SK-N-SH treated with all-trans-retinoic acid at 6 μM for 48 hours (cell line): ENCODE data around the gene BCL2L13.

Experiments
- ATAC-seq: fragments of 200-7000 bp; cut with Tn5 transposase; 3 replicates; pipeline ENCODE4 v1.9.1; 2020; ENCODE audit warnings: mild to moderate bottlenecking, moderate library complexity
- ARNTL ChIP-seq: fragments of 450-650 bp; formaldehyde crosslinking; IDR thresholded peaks from 2 replicates; pipeline ENCODE4 v1.5.0; 2020; ENCODE audit warnings: low read depth, mild to moderate bottlenecking, moderate library complexity, borderline replicate concordance
- CSDC2 ChIP-seq: fragments of 250-450 bp; sonication (Bioruptor Pico); IDR thresholded peaks from 2 replicates; pipeline ENCODE4 v1.5.0; 2020; ENCODE audit warnings: mild to moderate bottlenecking, moderate library complexity
- GLIS3 ChIP-seq: fragments of 250-450 bp; sonication (Bioruptor Pico); IDR thresholded peaks from 2 replicates; pipeline ENCODE4 v1.5.0; 2020; ENCODE audit warnings: mild to moderate bottlenecking, moderate library complexity
- ISL1 ChIP-seq: fragments of 250-450 bp; sonication (Bioruptor Pico); IDR thresholded peaks from 2 replicates; pipeline ENCODE4 v2.1.2; 2022; ENCODE audit warnings: mild to moderate bottlenecking, moderate library complexity
- OSR1 ChIP-seq: fragments of 250-450 bp; sonication (Bioruptor Pico); IDR thresholded peaks from 2 replicates; pipeline ENCODE4 v1.8.0; 2022; ENCODE audit warnings: moderate library complexity, mild to moderate bottlenecking, inconsistent platforms
- PATZ1 ChIP-seq: fragments of 250-450 bp; sonication (Bioruptor Pico); IDR thresholded peaks from 2 replicates; pipeline ENCODE4 v1.8.0; 2020; ENCODE audit warnings: mild to moderate bottlenecking, moderate library complexity, borderline replicate concordance
- PPARA ChIP-seq: fragments of 250-450 bp; sonication (Bioruptor Pico); IDR thresholded peaks from 2 replicates; pipeline ENCODE4 v1.5.0; 2020; ENCODE audit warnings: mild to moderate bottlenecking, borderline replicate concordance
- RARB ChIP-seq: fragments of 250-450 bp; sonication (Bioruptor Pico); IDR thresholded peaks from 2 replicates; pipeline ENCODE4 v1.8.0; 2021; ENCODE audit warnings: mild to moderate bottlenecking, moderate library complexity
- SNAI2 ChIP-seq: fragments of 250-450 bp; sonication (Bioruptor Pico); IDR thresholded peaks from 2 replicates; pipeline ENCODE4 v1.5.0; 2020; ENCODE audit warnings: mild to moderate bottlenecking, moderate library complexity
- TCF4 ChIP-seq: fragments of 250-450 bp; sonication (Bioruptor Pico); IDR thresholded peaks from 2 replicates; pipeline ENCODE4 v1.8.0; 2021; ENCODE audit warnings: mild to moderate bottlenecking, moderate library complexity, borderline replicate concordance
- TOX ChIP-seq: fragments of 250-450 bp; sonication (Bioruptor Pico); IDR thresholded peaks from 2 replicates; pipeline ENCODE4 v1.8.0; 2021; ENCODE audit warnings: mild to moderate bottlenecking, moderate library complexity, borderline replicate concordance
- TSHZ2 ChIP-seq: fragments of 250-450 bp; sonication (Bioruptor Pico); IDR thresholded peaks from 2 replicates; pipeline ENCODE4 v1.5.0; 2020; ENCODE audit warnings: mild to moderate bottlenecking, moderate library complexity
- ZC3H10 ChIP-seq: fragments of 250-450 bp; sonication (Bioruptor Pico); IDR thresholded peaks from 2 replicates; pipeline ENCODE4 v1.5.1; 2021; ENCODE audit warnings: mild to moderate bottlenecking, moderate library complexity
- ZFP3 ChIP-seq: fragments of 250-450 bp; sonication (Bioruptor Pico); IDR thresholded peaks from 2 replicates; pipeline ENCODE4 v1.5.0; 2020; ENCODE audit warnings: mild to moderate bottlenecking, moderate library complexity
- ZFP30 ChIP-seq: fragments of 450-650 bp; formaldehyde crosslinking; IDR thresholded peaks from 2 replicates; pipeline ENCODE4 v1.5.0; 2022; ENCODE audit warnings: mild to moderate bottlenecking, moderate library complexity
- ZNF565 ChIP-seq: fragments of 450-650 bp; formaldehyde crosslinking; conservative IDR thresholded peaks from 2 replicates; pipeline ENCODE4 v1.5.0; 2020; ENCODE audit warnings: low read depth, mild to moderate bottlenecking, moderate library complexity
- ZNF70 ChIP-seq: fragments of 450-650 bp; formaldehyde crosslinking; IDR thresholded peaks from 2 replicates; pipeline ENCODE4 v1.5.0; 2020; ENCODE audit warnings: mild to moderate bottlenecking, moderate library complexity
- ZNF8 ChIP-seq: fragments of 450-650 bp; formaldehyde crosslinking; IDR thresholded peaks from 2 replicates; pipeline ENCODE4 v1.5.0; 2020; ENCODE audit warnings: mild to moderate bottlenecking, moderate library complexity
- TF ChIP-seq, protein P1 (sequence below): fragments of 250-450 bp; sonication (Bioruptor Pico); IDR thresholded peaks from 2 replicates; pipeline ENCODE4 v1.5.1; 2021; ENCODE audit warnings: mild to moderate bottlenecking, moderate library complexity
- TF ChIP-seq, protein P2 (sequence below): fragments of 250-450 bp; sonication (Bioruptor Pico); IDR thresholded peaks from 2 replicates; pipeline ENCODE4 v1.5.1; 2020; ENCODE audit warnings: low read depth, mild to moderate bottlenecking, moderate library complexity

The BCL2L13 gene

GRCh38 chr22:17705546-17705945, 67.0 kb downstream of the BCL2L13 start:
- TF ChIP-seq ISL1 (CRISPR knock-in tag) = no peak
- no peak for TF ChIP-seq ZNF8 (CRISPR knock-in tag)
- TF ChIP-seq ZNF565 = no peak
- TF ChIP-seq ZNF70 (CRISPR knock-in tag) = no peak
- no peak for TF ChIP-seq RARB (CRISPR knock-in tag)
- ATAC-seq = no peak

DNA sequence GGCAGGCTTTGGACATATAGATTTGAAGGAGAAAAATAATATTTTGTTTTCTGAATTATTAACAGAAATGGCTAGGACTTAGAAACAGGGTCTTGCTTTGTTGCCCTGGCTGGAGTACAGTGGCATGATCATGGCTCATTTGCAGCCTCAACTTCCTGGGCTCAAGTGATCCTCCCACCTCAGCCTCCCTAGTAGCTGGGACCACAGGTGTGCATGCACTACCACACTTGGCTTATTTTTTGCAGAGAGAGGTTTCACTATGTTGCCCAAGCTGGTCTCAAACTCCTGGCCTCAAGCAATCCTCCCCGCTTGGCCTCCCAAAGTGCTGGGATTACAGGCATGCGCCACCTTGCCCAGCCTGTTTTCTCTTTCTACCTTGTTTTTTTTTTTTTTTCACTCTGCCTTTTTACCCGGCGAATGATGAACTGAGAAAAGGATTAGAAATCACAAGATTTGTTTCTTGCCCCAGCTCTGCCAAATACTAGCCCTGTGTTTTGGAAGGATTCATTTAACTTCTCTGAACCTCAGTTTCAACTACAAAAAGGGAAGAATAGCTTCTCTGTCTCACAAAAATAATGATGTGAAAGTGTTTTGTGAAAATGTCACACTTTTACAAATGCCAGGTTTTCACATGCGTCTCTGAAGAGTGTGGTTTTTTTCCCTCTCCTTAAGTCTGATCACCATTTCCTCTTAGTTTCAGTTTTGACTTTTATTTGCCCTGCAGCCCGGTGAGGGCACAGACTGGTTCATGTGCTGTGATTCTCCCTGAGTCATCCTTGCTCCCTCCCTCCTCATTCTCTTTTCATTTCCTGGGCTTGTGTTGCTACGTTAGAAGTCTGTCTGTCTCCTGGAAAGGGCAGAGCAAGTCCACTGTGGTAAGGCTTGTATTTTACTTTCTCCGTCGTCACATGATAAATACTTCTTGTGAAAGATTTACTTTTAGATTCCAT, 67.7 kb downstream of the BCL2L13 start:
- peak; percentile 99 for ATAC-seq
- TF ChIP-seq, protein P1, sequence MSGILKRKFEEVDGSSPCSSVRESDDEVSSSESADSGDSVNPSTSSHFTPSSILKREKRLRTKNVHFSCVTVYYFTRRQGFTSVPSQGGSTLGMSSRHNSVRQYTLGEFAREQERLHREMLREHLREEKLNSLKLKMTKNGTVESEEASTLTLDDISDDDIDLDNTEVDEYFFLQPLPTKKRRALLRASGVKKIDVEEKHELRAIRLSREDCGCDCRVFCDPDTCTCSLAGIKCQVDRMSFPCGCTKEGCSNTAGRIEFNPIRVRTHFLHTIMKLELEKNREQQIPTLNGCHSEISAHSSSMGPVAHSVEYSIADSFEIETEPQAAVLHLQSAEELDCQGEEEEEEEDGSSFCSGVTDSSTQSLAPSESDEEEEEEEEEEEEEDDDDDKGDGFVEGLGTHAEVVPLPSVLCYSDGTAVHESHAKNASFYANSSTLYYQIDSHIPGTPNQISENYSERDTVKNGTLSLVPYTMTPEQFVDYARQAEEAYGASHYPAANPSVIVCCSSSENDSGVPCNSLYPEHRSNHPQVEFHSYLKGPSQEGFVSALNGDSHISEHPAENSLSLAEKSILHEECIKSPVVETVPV (CRISPR knock-in tag) = no peak
- TF ChIP-seq ZFP3 (CRISPR knock-in tag) = peak; percentile 97
- TF ChIP-seq, all 23 proteins: peak for 1

DNA sequence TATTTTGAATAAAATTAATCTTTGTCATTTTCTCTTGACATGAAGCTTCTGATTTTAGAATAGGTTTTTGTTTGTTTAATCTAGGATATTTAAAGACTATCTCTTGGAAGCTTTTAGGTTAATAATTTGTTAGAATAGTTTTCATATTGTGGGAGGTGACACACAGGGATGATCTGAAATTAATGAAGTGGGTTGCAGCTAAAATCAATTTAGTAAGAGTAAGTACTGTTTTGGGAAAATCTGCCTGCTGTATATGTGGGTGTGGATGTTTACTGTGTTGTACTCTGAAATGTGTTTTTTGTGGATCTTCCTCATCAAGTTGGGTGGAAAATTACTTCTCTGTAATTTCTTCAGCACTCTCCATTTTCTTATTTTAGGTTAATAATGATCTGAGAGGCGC, 68.4 kb downstream of the BCL2L13 start:
- peak; percentile 18; the same call in 2 of the 3 replicates for ATAC-seq
- no peak for TF ChIP-seq OSR1 (CRISPR knock-in tag)
- TF ChIP-seq TCF4 (CRISPR knock-in tag) = no peak
- TF ChIP-seq TSHZ2 = no peak
- no peak for TF ChIP-seq TOX (CRISPR knock-in tag)
- peak; percentile 43; the same call in 1 of the 2 replicates for TF ChIP-seq ISL1 (CRISPR knock-in tag)
- TF ChIP-seq ZFP30 (CRISPR knock-in tag) = no peak
- no peak for TF ChIP-seq CSDC2

DNA sequence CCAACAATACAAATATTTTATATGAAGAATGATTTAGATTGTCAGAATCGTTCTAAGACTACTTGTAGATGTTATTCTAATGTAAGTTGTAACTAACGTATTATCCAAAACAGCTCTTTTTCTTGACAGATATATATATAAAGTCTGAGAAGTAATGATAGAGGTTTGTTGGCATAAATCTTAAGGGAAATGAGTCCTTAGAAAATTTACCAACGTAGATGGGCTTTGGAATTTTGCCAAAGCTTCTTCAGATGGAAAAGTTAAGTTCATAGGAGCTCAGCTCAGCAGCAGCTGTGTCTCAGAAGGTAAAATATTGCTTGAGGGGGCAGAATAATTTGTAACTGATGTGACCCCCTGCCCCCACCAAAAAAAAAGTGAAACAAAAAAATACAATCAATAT, 69.0 kb downstream of the BCL2L13 start:
- peak; percentile 4; the same call in 1 of the 3 replicates for ATAC-seq
- TF ChIP-seq TSHZ2 (no peak), TOX (CRISPR knock-in tag) (no peak), RARB (CRISPR knock-in tag) (no peak), PPARA (CRISPR knock-in tag) (no peak), ARNTL (CRISPR knock-in tag) (no peak), ZNF70 (CRISPR knock-in tag) (no peak), TCF4 (CRISPR knock-in tag) (no peak), SNAI2 (CRISPR knock-in tag) (no peak), ZFP3 (CRISPR knock-in tag) (no peak), ZFP30 (CRISPR knock-in tag) (no peak), GLIS3 (CRISPR knock-in tag) (no peak), ZC3H10 (CRISPR knock-in tag) (no peak), PATZ1 (CRISPR knock-in tag) (no peak), OSR1 (CRISPR knock-in tag) (no peak)
- TF ChIP-seq, protein P2, sequence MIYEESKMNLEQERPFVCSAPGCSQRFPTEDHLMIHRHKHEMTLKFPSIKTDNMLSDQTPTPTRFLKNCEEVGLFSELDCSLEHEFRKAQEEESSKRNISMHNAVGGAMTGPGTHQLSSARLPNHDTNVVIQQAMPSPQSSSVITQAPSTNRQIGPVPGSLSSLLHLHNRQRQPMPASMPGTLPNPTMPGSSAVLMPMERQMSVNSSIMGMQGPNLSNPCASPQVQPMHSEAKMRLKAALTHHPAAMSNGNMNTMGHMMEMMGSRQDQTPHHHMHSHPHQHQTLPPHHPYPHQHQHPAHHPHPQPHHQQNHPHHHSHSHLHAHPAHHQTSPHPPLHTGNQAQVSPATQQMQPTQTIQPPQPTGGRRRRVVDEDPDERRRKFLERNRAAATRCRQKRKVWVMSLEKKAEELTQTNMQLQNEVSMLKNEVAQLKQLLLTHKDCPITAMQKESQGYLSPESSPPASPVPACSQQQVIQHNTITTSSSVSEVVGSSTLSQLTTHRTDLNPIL (CRISPR knock-in tag) = no peak
- TF ChIP-seq, protein P1 (CRISPR knock-in tag) = no peak
